Measurements from ENCODE around the gene A1BG. TPM values are rescaled to one million over a fixed set of nuclear protein-coding genes. Genes with fewer than 3 reads are reported as not detected.
"Not testable (repeated sequence)": the region's sequence is repeated elsewhere in the genome, so short reads cannot be mapped to it uniquely, and the experiment has no call there.

A1BG gene
- total RNA-seq, 1 donor from 2014 or later: 6.2 TPM

- DNase-seq (ENCODE audit: low read depth): no peak
These were observed 8.6 kb upstream of the A1BG start for GRCh38 chr19:58361900-58362271.

GRCh38 chr19:58357481-58358145 lies 4.3 kb upstream of the A1BG start:
- DNase-seq (ENCODE audit: low read depth): no peak

- no peak for DNase-seq (ENCODE audit: low read depth)
These were observed 3.6 kb upstream of the A1BG start for GRCh38 chr19:58356766-58357480.

- DNase-seq (ENCODE audit: low read depth): no peak
These were observed 2.8 kb upstream of the A1BG start for GRCh38 chr19:58355908-58356765.

GRCh38 chr19:58355215-58355796 lies 2.0 kb upstream of the A1BG start:
- DNase-seq (ENCODE audit: low read depth): no peak

GRCh38 chr19:58354478-58355030 lies 1.3 kb upstream of the A1BG start:
- no peak for DNase-seq (ENCODE audit: low read depth)

- no peak for DNase-seq (ENCODE audit: low read depth)
These were observed 605 bp upstream of the A1BG start for GRCh38 chr19:58353717-58354477.

GRCh38 chr19:58351990-58352755 lies 1.1 kb downstream of the A1BG start:
- DNase-seq (ENCODE audit: low read depth): no peak

GRCh38 chr19:58351558-58351878 lies 1.8 kb downstream of the A1BG start:
- no peak for DNase-seq (ENCODE audit: low read depth)

GRCh38 chr19:58350871-58351557 lies 2.3 kb downstream of the A1BG start:
- no peak for DNase-seq (ENCODE audit: low read depth)

GRCh38 chr19:58350001-58350861 lies 3.1 kb downstream of the A1BG start:
- no peak for DNase-seq (ENCODE audit: low read depth)

- DNase-seq (ENCODE audit: low read depth): no peak
These were observed 3.7 kb downstream of the A1BG start for GRCh38 chr19:58349590-58349989.

GRCh38 chr19:58348080-58348479 lies 5.2 kb downstream of the A1BG start:
- not testable (repeated sequence) for DNase-seq (ENCODE audit: low read depth)

GRCh38 chr19:58346961-58347929 lies 6.0 kb downstream of the A1BG start:
- no peak for DNase-seq (ENCODE audit: low read depth)

GRCh38 chr19:58345558-58345957 lies 7.7 kb downstream of the A1BG start:
- DNase-seq (ENCODE audit: low read depth): no peak

GRCh38 chr19:58338825-58339558 lies 14.3 kb downstream of the A1BG start:
- DNase-seq (ENCODE audit: low read depth): no peak

- no peak for DNase-seq (ENCODE audit: low read depth)
These were observed 15.0 kb downstream of the A1BG start for GRCh38 chr19:58338336-58338735.
